Esophagus (tissue), 2 donors: ENCODE data around the gene CELF1. TPM values are rescaled to one million over a fixed set of nuclear protein-coding genes. Genes with fewer than 3 reads are reported as not detected.

ENCODE experiments used
- H3K27ac ChIP-seq, 2 donors: one replicate each; pipeline ENCODE4 v1.5.1; 2013; ENCODE audit warnings: low read depth in 2 of 2, mild to moderate bottlenecking in 2 of 2, inconsistent platforms in 1 of 2, low read length in 1 of 2, moderate library complexity in 1 of 2
- H3K27me3 ChIP-seq, 2 donors: one replicate each; pipeline ENCODE4 v1.6.1; 2013; ENCODE audit warnings: low read length in 2 of 2, control low read depth in 1 of 2, mild to moderate bottlenecking in 1 of 2; ENCODE audit not compliant: insufficient read depth in 2 of 2, control insufficient read depth in 1 of 2
- H3K36me3 ChIP-seq, 2 donors: one replicate each; pipeline ENCODE4 v1.6.1; 2013; ENCODE audit warnings: low read length in 1 of 2; ENCODE audit not compliant: control insufficient read depth in 2 of 2, insufficient read depth in 2 of 2
- H3K4me1 ChIP-seq, 2 donors: one replicate each; pipeline ENCODE4 v1.6.1; 2013; ENCODE audit warnings: low read length in 1 of 2; ENCODE audit not compliant: control insufficient read depth in 2 of 2, insufficient read depth in 2 of 2
- H3K4me3 ChIP-seq, 2 donors: one replicate each; pipeline ENCODE4 v1.5.1; 2013; ENCODE audit warnings: low read length in 2 of 2, mild to moderate bottlenecking in 2 of 2, low read depth in 1 of 2, moderate library complexity in 1 of 2
- H3K9me3 ChIP-seq, 2 donors: one replicate each; pipeline ENCODE4 v1.6.1; 2013; ENCODE audit warnings: mild to moderate bottlenecking in 2 of 2, low read depth in 1 of 2, low read length in 1 of 2, moderate library complexity in 1 of 2; ENCODE audit not compliant: control insufficient read depth in 2 of 2, insufficient read depth in 1 of 2
- whole genome bisulfite sequencing, 2 donors: extraction: QIAGEN DNeasy Blood & Tissue Kit; methylation state at CpG; one replicate each; pipeline ENCODE4 v1.1.7; 2013; 5-methylcytosine and 5-hydroxymethylcytosine counted together
- polyA plus RNA-seq, 2 donors: library from polyadenylated mRNA; stranded (reverse); fragments of 200-250 nt; gene quantifications; one replicate each; pipeline ENCODE4 v1.2.3, GENCODE V29; 2013
- donor health status: healthy with polysubstance abuse.
- donor health status: Bipolar disorder and iron deficiency.

Gene CELF1
- polyA plus RNA-seq, 2 donors = 18.7 to 24.7 TPM

- Histone ChIP-seq H3K9me3 (peaks cover 0 to 5% of the 10 kb centered on the region in 2 donors), H3K4me3 (peak overlapping the region; percentile 4 to 14), H3K36me3 (peaks cover 0 to 9% of the 10 kb centered on the region in 2 donors), H3K4me1 (peaks cover 4 to 8% of the 10 kb centered on the region in 2 donors), H3K27ac (no peak overlapping the region), H3K27me3 (peaks cover 0 to 15% of the 10 kb centered on the region in 2 donors)
- WGBS, 2 donors = 49 to 50% methylated on average over 121 to 122 of the region's 122 CpGs
Observed at GRCh38 chr11:47589977-47590861, 37.3 kb upstream of the CELF1 start.

DNA sequence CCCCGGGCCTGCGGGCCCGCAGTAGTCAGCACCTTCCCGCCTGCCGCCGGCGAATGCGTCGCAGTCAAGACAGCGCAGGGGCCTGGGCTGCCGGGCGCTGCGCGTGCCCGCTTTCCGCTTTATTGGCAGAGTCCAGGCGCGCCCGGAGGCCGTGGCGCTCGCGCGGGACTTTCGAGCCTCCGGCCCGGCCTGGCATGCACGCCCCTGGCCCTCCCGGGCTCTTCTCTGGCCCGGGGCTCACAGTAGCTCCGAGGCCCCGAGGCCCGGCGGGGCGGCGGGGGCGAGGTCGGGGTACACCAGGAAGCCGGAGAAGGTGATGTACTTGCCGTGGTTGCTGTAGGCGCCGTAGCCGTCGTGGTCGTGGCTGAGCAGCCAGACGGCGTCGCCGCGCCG, 36.6 kb upstream of the CELF1 start:
- WGBS, 2 donors = 47 to 53% methylated on average over 51 of the region's 51 CpGs
- H3K27ac ChIP-seq = no peak overlapping the region
- peaks cover 0 to 5% of the 10 kb centered on the region in 2 donors for H3K9me3 ChIP-seq
- peaks cover 0 to 9% of the 10 kb centered on the region in 2 donors for H3K36me3 ChIP-seq
- peaks cover 4 to 8% of the 10 kb centered on the region in 2 donors for H3K4me1 ChIP-seq
- H3K27me3 ChIP-seq = peaks cover 0 to 14% of the 10 kb centered on the region in 2 donors
- peak overlapping the region; percentile 4 to 14 for H3K4me3 ChIP-seq

GRCh38 chr11:47589118-47589517, 36.2 kb upstream of the CELF1 start:
- Histone ChIP-seq H3K27ac (no peak overlapping the region), H3K9me3 (peaks cover 0 to 5% of the 10 kb centered on the region in 2 donors), H3K36me3 (peaks cover 4 to 11% of the 10 kb centered on the region in 2 donors), H3K4me1 (peaks cover 2 to 7% of the 10 kb centered on the region in 2 donors), H3K4me3 (no peak overlapping the region), H3K27me3 (peaks cover 0 to 9% of the 10 kb centered on the region in 2 donors)
- 74 to 82% methylated on average over 11 of the region's 11 CpGs for WGBS, 2 donors

GRCh38 chr11:47587723-47588326, 34.9 kb upstream of the CELF1 start:
- Histone ChIP-seq H3K27me3 (peaks cover 0 to 6% of the 10 kb centered on the region in 2 donors), H3K9me3 (peaks cover 0 to 5% of the 10 kb centered on the region in 2 donors), H3K36me3 (peaks cover 8 to 22% of the 10 kb centered on the region in 2 donors), H3K4me3 (no peak overlapping the region), H3K27ac (no peak overlapping the region), H3K4me1 (peaks cover 0 to 5% of the 10 kb centered on the region in 2 donors)
- 66 to 75% methylated on average over 12 to 14 of the region's 14 CpGs for WGBS, 2 donors

- H3K27ac ChIP-seq = no peak overlapping the region
- H3K4me3 ChIP-seq = no peak overlapping the region
- peaks cover 10 to 25% of the 10 kb centered on the region in 2 donors for H3K36me3 ChIP-seq
- peaks cover 0 to 5% of the 10 kb centered on the region in 2 donors for H3K9me3 ChIP-seq
- H3K4me1 ChIP-seq = peaks cover 0 to 5% of the 10 kb centered on the region in 2 donors
- WGBS, 2 donors = 63 to 68% methylated on average over 6 of the region's 6 CpGs
- peaks cover 0 to 6% of the 10 kb centered on the region in 2 donors for H3K27me3 ChIP-seq
Observed at GRCh38 chr11:47587039-47587716, 34.2 kb upstream of the CELF1 start.

DNA sequence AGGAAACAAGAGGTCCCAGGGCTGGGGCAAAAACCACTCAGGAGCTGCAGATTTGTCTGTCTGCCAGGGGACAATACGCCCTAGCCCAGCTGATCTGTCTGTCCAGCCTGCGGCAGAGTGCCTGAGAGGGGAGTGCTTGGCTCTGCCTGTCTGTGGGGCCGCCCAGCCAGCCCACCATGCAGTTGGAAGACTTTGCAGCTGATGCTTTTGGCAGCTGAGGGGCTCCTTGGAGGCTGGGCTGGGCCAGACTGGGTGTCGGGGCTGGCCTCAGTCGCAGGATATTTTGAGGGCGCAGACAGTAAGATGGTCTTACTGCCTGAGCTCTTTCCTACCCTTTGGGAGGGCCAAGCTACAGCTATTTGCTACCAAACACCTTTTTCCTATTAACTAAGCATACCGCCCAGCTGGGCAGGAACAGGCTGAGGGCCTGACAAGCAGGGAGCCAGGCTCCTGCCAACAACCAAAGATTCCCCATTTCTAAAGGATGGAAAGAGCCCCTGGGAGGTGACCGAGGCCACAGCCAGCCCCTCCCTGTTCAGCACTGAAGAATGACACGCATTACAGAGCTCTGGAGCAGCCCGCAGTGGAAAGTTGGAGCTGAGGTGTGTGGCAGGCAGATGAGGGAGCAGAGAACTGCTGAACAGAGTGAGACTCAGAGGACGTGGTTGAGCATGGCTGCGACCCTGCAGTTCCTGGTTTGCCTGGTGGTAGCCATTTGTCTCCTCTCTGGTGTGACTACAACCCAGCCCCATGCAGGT, 33.3 kb upstream of the CELF1 start, which contains the start of gene FAM180B:
FAM180B (plus strand) TSS at position 581 of the 758 bp plus-strand sequence; CDS start at position 672, 91 bp downstream.
- no peak within 1 kb of the TSS for H3K4me3 ChIP-seq
- peaks cover 0 to 6% of the 10 kb centered on the region in 2 donors for H3K27me3 ChIP-seq
- peaks cover 0 to 5% of the 10 kb centered on the region in 2 donors for H3K4me1 ChIP-seq
- WGBS, 2 donors = 65 to 74% methylated on average over 12 of the region's 12 CpGs
- H3K9me3 ChIP-seq = peaks cover 0 to 5% of the 10 kb centered on the region in 2 donors
- peaks cover 17 to 29% of the 10 kb centered on the region in 2 donors for H3K36me3 ChIP-seq
- no peak within 1 kb of the TSS for H3K27ac ChIP-seq

DNA sequence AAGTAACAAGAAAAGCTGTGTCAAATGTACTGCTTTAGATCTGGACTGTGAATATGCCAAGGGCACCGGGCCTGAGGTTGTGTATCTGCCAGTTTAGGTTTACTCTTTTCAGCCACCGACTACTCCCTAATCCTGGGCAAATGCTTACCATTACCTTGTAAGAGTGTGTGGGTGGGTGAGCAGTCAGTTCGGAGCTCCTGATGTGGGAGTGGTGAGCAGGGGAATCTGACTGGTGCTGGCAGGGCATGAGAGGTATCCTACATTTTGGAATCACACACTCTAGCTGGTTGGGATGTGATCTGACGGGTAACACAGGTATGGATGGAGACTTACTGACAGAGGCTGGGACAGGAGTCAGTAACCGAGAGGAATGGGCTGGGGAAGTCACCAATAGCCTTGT, 30.9 kb upstream of the CELF1 start:
- no peak overlapping the region for H3K4me3 ChIP-seq
- H3K9me3 ChIP-seq = no peaks in the 10 kb centered on the region
- 82% methylated on average over 5 of the region's 5 CpGs for WGBS, 2 donors
- H3K27me3 ChIP-seq = no peaks in the 10 kb centered on the region
- H3K4me1 ChIP-seq = peaks cover 0 to 4% of the 10 kb centered on the region in 2 donors
- no peak overlapping the region for H3K27ac ChIP-seq
- peaks cover 17 to 34% of the 10 kb centered on the region in 2 donors for H3K36me3 ChIP-seq

DNA sequence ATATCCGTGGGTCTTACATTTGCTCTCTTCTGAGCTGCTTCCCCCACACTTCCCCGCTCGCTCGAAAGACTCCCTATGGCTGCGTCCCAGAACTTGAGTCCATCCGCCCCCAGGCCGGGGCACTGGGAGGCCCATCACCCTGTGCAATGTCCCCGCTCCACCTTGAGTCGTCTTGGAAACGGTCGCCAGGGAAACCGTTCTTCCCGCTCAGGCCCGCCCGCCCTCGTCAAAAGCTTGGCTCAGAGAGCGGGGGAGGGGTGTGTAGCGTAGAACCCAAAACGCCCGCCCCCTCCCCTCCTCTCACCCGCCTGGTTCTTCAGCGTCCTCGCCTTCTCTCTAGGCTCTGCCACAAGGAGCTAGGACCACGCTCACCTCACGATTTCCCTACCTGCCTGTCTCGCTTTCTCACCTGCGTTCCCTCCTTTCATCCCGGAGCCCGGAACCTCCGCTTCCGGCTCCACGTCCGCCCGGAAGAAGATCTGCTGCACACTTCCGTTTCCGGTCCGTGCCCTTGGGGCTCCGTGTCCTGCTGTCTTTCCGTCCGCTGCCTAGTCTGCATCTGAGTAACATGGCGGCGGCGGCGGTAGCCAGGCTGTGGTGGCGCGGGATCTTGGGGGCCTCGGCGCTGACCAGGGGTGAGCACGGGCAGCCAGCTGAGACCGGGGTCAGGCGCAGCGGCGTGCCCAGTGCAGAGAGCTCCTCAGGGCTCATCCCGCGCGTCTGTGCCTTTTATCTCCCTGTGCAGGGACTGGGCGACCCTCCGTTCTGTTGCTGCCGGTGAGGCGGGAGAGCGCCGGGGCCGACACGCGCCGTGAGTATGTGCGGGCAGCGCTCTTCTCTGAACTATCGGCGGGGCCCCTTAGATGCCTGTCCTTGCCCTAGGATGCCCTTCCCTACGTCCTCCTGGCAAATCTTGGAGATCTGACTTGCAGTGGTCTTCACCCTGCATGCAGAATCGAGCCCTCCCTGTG, 25.9 kb upstream of the CELF1 start, which contains the start of the genes KBTBD4 and NDUFS3:
KBTBD4 (minus strand) TSS at position 447 of the 971 bp plus-strand sequence; CDS start at position 428, 19 bp downstream.
NDUFS3 (plus strand) TSS at position 551 of the 971 bp plus-strand sequence; CDS start at position 569, 18 bp downstream.
- no peaks in the 10 kb centered on the region for H3K9me3 ChIP-seq
- H3K4me1 ChIP-seq = peaks cover 2 to 3% of the 10 kb centered on the region in 2 donors
- peak within 1 kb of the TSS; percentile 68 to 100 for H3K4me3 ChIP-seq
- peaks cover 13 to 28% of the 10 kb centered on the region in 2 donors for H3K36me3 ChIP-seq
- no peaks in the 10 kb centered on the region for H3K27me3 ChIP-seq
- 1% methylated on average over 66 to 72 of the region's 72 CpGs for WGBS, 2 donors
- peak within 1 kb of the TSS; percentile 91 to 95 for H3K27ac ChIP-seq
